Naive B cell (primary cell): ENCODE measurements around the gene NRN1L. TPM values are rescaled to one million over a fixed set of nuclear protein-coding genes. Genes with fewer than 3 reads are reported as not detected.

ENCODE experiments used
- ATAC-seq, 2 donors: fragments of 150-1000 bp; cut with Tn5 transposase; 2 replicates each; pipeline ENCODE4 v1.10.0; 2021; ENCODE audit warnings: low read depth in 2 of 2, mild to moderate bottlenecking in 2 of 2, moderate library complexity in 2 of 2
- DNase-seq: peaks from one replicate; pipeline ENCODE4 v3.0.0; 2022
- H3K27ac Mint-ChIP-seq, 6 donors: one replicate each; pipeline ENCODE4 v1.8.0; 2020 to 2022; ENCODE audit warnings: mild to moderate bottlenecking in 6 of 6, mixed read lengths in 6 of 6, moderate library complexity in 5 of 6, inconsistent platforms in 2 of 6
- H3K27me3 Mint-ChIP-seq, 3 donors: one replicate each; pipeline ENCODE4 v1.8.0; 2021 to 2022; ENCODE audit warnings: mixed read lengths in 3 of 3, mild to moderate bottlenecking in 1 of 3
- H3K36me3 Mint-ChIP-seq, 2 donors: one replicate each; pipeline ENCODE4 v1.8.0; 2020 to 2022; ENCODE audit warnings: mixed read lengths in 2 of 2, inconsistent platforms in 1 of 2, mild to moderate bottlenecking in 1 of 2
- H3K4me1 Mint-ChIP-seq, 3 donors: one replicate each; pipeline ENCODE4 v1.8.0; 2020 to 2022; ENCODE audit warnings: mixed read lengths in 3 of 3, inconsistent platforms in 1 of 3, mild to moderate bottlenecking in 1 of 3, moderate library complexity in 1 of 3
- H3K4me3 Mint-ChIP-seq, 8 donors: one replicate each; pipeline ENCODE4 v1.8.0; 2020 to 2022; ENCODE audit warnings: mild to moderate bottlenecking in 8 of 8, mixed read lengths in 8 of 8, moderate library complexity in 8 of 8, inconsistent platforms in 2 of 8
- H3K9me3 Mint-ChIP-seq, 7 donors: one replicate each; pipeline ENCODE4 v1.8.0; 2020 to 2022; ENCODE audit warnings: mixed read lengths in 7 of 7, mild to moderate bottlenecking in 5 of 7, inconsistent platforms in 2 of 7, moderate library complexity in 1 of 7
- polyA plus RNA-seq, 6 donors: library from polyadenylated mRNA; unstranded; fragments of 300-500 nt; fragmentation: Illumina TruSeq; gene quantifications; one replicate each; pipeline ENCODE4 v1.2.3, GENCODE V29; 2021; ENCODE audit warnings: low read depth in 6 of 6

NRN1L gene
- polyA plus RNA-seq, 6 donors from 2014 or later: 0.64 to 0.90 TPM; not detected in 4

- Mint-ChIP-seq H3K9me3 (no peaks in the 10 kb centered on the region), H3K27me3 (no peaks in the 10 kb centered on the region), H3K27ac (no peak overlapping the region), H3K36me3 (no peaks in the 10 kb centered on the region), H3K4me1 (peaks cover 9 to 17% (median 9%) of the 10 kb centered on the region in 3 donors), H3K4me3 (no peak overlapping the region)
- ATAC-seq (no peak), DNase-seq (no peak)
These were observed 19.4 kb upstream of the NRN1L start for GRCh38 chr16:67865318-67865717.

DNA sequence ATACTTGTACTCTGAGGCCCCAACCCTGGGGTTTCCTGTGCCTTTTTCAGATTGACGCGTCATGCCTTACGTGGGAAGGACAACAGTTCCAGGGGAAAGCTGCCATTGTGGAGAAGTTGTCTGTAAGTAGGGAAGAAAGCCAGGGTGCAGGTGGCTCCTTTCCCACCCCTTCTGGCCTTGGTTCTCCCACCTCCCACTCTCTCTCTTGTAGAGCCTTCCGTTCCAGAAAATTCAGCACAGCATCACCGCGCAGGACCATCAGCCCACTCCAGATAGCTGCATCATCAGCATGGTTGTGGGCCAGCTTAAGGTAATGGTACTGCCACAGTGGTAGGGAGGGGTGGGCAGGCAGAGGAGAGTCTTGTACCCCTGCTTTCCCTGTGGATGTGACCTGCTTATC lies 16.4 kb upstream of the NRN1L start:
- Mint-ChIP-seq H3K36me3 (no peaks in the 10 kb centered on the region), H3K4me3 (no peak overlapping the region), H3K4me1 (peaks cover 10 to 16% (median 11%) of the 10 kb centered on the region in 3 donors), H3K9me3 (no peaks in the 10 kb centered on the region), H3K27me3 (no peaks in the 10 kb centered on the region), H3K27ac (peak overlapping the region in 1 of 6 donors; percentile 27)
- DNase-seq (no peak), ATAC-seq (no peak)

DNA sequence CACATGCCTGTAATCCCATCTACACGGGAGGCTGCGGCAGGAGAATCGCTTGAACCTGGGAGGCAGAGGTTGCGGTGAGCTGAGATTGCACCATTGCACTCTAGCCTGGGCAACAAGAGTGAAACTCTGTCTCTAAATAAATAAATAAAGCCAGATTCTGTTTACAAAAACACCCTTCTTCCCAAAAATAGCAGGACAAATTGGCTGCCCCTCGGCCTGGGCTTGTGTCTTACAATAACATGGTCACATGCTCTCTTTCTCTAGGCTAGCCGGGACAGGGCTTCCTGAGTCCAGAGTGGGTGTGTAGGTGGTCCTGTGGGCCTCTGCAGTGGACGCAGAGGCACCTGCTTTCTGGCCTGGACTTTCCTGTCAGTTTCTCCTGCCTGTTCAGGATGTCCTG lies 15.0 kb upstream of the NRN1L start:
- H3K4me3 Mint-ChIP-seq: no peak overlapping the region
- DNase-seq: no peak
- peaks cover 19 to 27% (median 22%) of the 10 kb centered on the region in 3 donors for H3K4me1 Mint-ChIP-seq
- H3K9me3 Mint-ChIP-seq: no peaks in the 10 kb centered on the region
- H3K36me3 Mint-ChIP-seq: no peaks in the 10 kb centered on the region
- H3K27ac Mint-ChIP-seq: peak overlapping the region in 1 of 6 donors; percentile 72
- no peak for ATAC-seq
- H3K27me3 Mint-ChIP-seq: no peaks in the 10 kb centered on the region

DNA sequence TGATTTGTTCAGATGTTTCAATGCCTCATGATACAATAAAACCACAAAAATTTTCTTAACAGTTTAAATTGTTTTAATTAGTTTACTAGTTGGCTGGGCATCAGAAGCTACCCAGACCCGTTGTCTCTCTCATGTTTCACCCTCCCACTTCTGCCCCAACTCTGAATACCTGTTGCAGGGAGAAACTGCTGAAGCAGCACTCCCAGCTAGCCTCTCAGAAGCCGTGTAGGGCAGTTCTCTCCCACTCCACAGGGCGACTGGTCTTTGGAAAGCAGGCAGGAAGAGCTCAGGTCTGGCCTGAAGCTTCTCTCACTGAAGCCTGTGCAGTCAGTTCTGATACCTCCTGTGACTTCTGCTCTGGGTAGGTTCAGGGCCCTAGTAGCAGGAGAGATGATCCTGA lies 13.4 kb upstream of the NRN1L start:
- H3K27me3 Mint-ChIP-seq: no peaks in the 10 kb centered on the region
- ATAC-seq: no peak
- peak overlapping the region in 2 of 6 donors; percentile 43 to 54 for H3K27ac Mint-ChIP-seq
- no peaks in the 10 kb centered on the region for H3K36me3 Mint-ChIP-seq
- H3K4me3 Mint-ChIP-seq: peak overlapping the region in 5 of 8 donors; percentile 62 to 91 (median 89)
- no peaks in the 10 kb centered on the region for H3K9me3 Mint-ChIP-seq
- DNase-seq: no peak
- peaks cover 31 to 38% (median 37%) of the 10 kb centered on the region in 3 donors for H3K4me1 Mint-ChIP-seq

GRCh38 chr16:67872131-67872630 lies 12.5 kb upstream of the NRN1L start:
- peak overlapping the region; percentile 89 to 95 (median 91) for H3K4me3 Mint-ChIP-seq
- H3K27ac Mint-ChIP-seq: peak overlapping the region; percentile 81 to 90 (median 88)
- peaks cover 31 to 38% (median 38%) of the 10 kb centered on the region in 3 donors for H3K4me1 Mint-ChIP-seq
- H3K27me3 Mint-ChIP-seq: no peaks in the 10 kb centered on the region
- peaks cover 0 to 4% of the 10 kb centered on the region in 2 donors for H3K36me3 Mint-ChIP-seq
- no peaks in the 10 kb centered on the region for H3K9me3 Mint-ChIP-seq
- ATAC-seq (no peak), DNase-seq (no peak)

DNA sequence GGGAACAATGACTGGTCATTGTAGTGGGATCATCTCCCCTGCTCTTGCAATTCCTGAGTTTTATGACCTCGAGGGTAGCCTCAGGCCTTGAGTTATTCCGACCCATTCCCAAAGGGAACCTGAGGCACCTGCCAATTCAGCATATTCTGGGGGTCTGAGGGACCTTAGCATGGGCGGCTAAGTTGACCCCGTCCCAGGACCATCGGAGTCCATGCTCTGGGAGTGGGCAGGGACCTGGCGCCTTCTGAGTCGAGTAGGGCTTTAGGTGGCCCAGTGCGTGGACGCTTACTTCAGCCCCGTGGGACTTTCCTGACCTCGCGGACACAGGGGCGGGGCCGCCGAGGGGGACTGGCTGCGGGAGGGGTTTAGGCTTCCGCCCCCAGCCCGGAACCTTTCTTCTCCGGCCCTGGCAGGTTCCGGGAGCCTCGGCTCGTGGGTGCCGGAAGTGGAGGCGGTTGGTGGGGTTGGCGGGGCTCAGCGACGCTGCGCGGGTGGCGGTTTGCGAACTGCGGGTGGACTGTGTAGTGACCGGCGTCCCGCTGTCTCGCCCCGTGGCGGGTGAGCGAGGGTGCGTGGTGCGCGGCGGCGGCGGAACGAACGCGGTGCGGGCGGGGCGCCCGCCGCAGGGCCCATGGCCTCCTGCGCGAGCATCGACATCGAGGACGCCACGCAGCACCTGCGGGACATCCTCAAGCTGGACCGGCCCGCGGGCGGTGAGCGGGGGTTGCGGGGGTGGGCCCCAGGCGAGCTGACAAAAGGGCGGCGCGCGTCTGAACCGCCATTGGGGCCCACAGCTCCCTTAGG lies 11.9 kb upstream of the NRN1L start, which contains the start of gene EDC4:
EDC4 (plus strand) TSS at position 422 of the 804 bp plus-strand sequence; CDS start at position 632, 210 bp downstream.
- Mint-ChIP-seq H3K27ac (peak within 1 kb of the TSS; percentile 84 to 90 (median 88)), H3K27me3 (no peaks in the 10 kb centered on the region), H3K9me3 (no peaks in the 10 kb centered on the region), H3K4me1 (peaks cover 31 to 38% (median 38%) of the 10 kb centered on the region in 3 donors), H3K36me3 (peaks cover 0 to 4% of the 10 kb centered on the region in 2 donors), H3K4me3 (peak within 1 kb of the TSS; percentile 89 to 95 (median 91))
- DNase-seq (peak; percentile 81), ATAC-seq (peak; percentile 95 to 98)

DNA sequence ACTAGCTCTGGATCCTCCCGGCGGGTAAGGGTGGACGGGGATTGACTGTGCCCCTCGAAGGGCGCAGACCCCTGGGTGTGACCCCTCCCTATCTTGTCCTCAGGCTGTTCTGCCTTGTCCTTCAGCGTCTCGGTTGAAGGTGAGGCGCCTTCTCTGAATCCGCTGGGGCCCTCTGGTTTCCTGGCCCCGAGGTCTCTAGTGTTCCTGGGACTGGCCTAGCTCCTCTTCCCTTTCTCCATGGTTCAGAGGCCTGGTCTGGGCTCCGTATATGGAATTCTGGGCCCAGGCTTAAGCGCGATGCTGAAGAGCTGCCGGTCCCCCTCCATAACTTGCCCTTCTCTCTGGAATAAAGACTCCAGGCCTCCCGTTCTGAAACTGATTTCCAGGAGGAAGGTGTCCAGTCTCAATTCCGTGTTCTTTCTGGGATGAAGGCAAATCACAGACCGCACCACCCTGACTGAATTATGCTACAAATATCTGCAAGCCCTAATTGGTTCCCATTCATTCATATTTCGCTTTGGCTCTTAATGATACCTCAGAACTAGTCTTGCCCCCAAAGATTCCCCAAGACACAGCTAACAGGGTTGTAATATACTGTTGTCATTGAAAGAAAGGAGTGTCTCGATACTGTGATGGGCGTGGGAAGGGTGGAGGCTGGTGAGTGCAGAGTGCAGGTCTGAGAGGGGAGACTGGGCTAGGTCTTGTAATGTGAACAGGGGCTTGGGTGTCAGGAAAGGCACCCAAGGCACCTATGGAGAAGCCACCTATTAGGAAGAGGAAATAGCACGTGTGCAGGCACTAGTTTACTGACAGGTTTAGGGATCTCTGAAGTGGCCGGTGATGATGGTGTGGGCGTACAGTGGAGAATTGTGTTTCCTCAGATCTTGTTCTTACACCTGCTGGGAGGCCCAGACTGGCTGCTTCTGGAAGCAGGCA lies 11.0 kb upstream of the NRN1L start:
- peaks cover 0 to 4% of the 10 kb centered on the region in 2 donors for H3K36me3 Mint-ChIP-seq
- peak in 1 of 2 donors; percentile 1 for ATAC-seq

GRCh38 chr16:67874372-67874771 lies 10.3 kb upstream of the NRN1L start:
- ATAC-seq: no peak
- Mint-ChIP-seq H3K4me1 (peaks cover 31 to 38% (median 38%) of the 10 kb centered on the region in 3 donors), H3K27ac (peak overlapping the region in 5 of 6 donors; percentile 33 to 88 (median 84)), H3K4me3 (peak overlapping the region; percentile 89 to 95 (median 91)), H3K36me3 (peaks cover 0 to 4% of the 10 kb centered on the region in 2 donors), H3K9me3 (no peaks in the 10 kb centered on the region), H3K27me3 (no peaks in the 10 kb centered on the region)
- DNase-seq: no peak

More for the DNA sequence above, 11.0 kb upstream of the NRN1L start:
- Mint-ChIP-seq H3K4me3 (peak overlapping the region; percentile 89 to 95 (median 91)), H3K27ac (peak overlapping the region; percentile 33 to 88 (median 82)), H3K27me3 (no peaks in the 10 kb centered on the region), H3K4me1 (peaks cover 31 to 38% (median 38%) of the 10 kb centered on the region in 3 donors), H3K9me3 (no peaks in the 10 kb centered on the region)
- no peak for DNase-seq

DNA sequence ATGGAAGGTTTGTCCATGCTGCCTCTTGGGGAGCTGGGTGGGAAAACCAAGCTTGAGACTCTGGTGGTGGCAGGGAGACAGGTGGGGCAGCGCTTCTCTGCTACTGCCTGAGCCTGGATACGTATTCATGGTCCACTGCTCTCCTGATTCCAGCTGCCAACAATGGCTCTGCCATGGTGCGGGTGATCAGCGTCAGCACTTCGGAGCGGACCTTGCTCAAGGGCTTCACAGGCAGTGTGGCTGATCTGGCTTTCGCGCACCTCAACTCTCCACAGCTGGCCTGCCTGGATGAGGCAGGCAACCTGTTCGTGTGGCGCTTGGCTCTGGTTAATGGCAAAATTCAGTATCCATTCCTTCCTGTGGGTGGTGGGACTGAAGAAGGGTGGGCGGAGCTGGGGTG lies 7.6 kb upstream of the NRN1L start:
- H3K9me3 Mint-ChIP-seq: no peaks in the 10 kb centered on the region
- peaks cover 0 to 4% of the 10 kb centered on the region in 2 donors for H3K36me3 Mint-ChIP-seq
- H3K27ac Mint-ChIP-seq: no peak overlapping the region
- H3K4me1 Mint-ChIP-seq: peaks cover 30 to 38% (median 37%) of the 10 kb centered on the region in 3 donors
- ATAC-seq (no peak), DNase-seq (no peak)
- H3K4me3 Mint-ChIP-seq: peak overlapping the region in 1 of 8 donors; percentile 57
- H3K27me3 Mint-ChIP-seq: no peaks in the 10 kb centered on the region

- DNase-seq (no peak), ATAC-seq (no peak)
- Mint-ChIP-seq H3K9me3 (no peaks in the 10 kb centered on the region), H3K4me3 (peak overlapping the region in 1 of 8 donors; percentile 30), H3K4me1 (peaks cover 27 to 31% (median 28%) of the 10 kb centered on the region in 3 donors), H3K27ac (peak overlapping the region in 2 of 6 donors; percentile 27 to 47), H3K36me3 (peaks cover 4% of the 10 kb centered on the region in 2 donors), H3K27me3 (no peaks in the 10 kb centered on the region)
These were observed 6.5 kb upstream of the NRN1L start for GRCh38 chr16:67878232-67878631.

DNA sequence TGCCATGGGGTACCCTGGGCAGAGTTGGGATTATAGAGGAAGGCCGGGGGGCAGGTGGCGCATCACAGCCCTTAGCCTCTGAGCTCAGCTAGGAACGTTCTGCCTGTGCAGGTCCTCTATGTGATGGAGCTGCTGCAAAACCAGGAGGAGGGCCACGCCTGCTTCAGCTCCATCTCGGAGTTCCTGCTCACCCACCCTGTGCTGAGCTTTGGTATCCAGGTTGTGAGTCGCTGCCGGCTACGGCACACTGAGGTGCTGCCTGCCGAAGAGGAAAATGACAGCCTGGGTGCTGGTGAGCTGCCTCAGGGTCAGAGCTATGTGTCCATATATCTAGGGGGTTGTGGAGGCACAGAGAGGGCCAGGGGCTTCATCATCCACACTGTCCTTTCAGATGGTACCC lies 5.8 kb upstream of the NRN1L start:
- peaks cover 4 to 10% of the 10 kb centered on the region in 2 donors for H3K36me3 Mint-ChIP-seq
- ATAC-seq (no peak), DNase-seq (no peak)
- no peaks in the 10 kb centered on the region for H3K9me3 Mint-ChIP-seq
- H3K27ac Mint-ChIP-seq: no peak overlapping the region
- peaks cover 26 to 30% (median 28%) of the 10 kb centered on the region in 3 donors for H3K4me1 Mint-ChIP-seq
- H3K27me3 Mint-ChIP-seq: no peaks in the 10 kb centered on the region
- peak overlapping the region in 1 of 8 donors; percentile 44 for H3K4me3 Mint-ChIP-seq

DNA sequence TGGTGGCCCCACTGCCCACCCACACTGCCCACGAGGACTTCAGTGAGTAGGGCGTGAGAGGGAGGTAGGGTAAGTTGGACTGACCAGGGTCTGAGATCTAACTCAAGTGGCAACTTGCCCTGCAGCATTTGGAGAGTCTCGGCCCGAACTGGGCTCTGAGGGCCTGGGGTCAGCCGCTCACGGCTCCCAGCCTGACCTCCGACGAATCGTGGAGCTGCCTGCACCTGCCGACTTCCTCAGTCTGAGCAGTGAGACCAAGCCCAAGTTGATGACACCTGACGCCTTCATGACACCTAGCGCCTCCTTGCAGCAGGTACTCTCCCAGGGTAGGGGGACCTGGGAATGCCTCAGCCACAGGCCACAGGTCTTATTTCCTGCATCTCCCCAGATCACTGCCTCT lies 5.2 kb upstream of the NRN1L start:
- DNase-seq (no peak), ATAC-seq (no peak)
- peak overlapping the region in 1 of 6 donors; percentile 17 for H3K27ac Mint-ChIP-seq
- peak overlapping the region in 1 of 8 donors; percentile 63 for H3K4me3 Mint-ChIP-seq
- peaks cover 4 to 11% of the 10 kb centered on the region in 2 donors for H3K36me3 Mint-ChIP-seq
- peaks cover 19 to 25% (median 22%) of the 10 kb centered on the region in 3 donors for H3K4me1 Mint-ChIP-seq
- no peaks in the 10 kb centered on the region for H3K9me3 Mint-ChIP-seq
- H3K27me3 Mint-ChIP-seq: no peaks in the 10 kb centered on the region

DNA sequence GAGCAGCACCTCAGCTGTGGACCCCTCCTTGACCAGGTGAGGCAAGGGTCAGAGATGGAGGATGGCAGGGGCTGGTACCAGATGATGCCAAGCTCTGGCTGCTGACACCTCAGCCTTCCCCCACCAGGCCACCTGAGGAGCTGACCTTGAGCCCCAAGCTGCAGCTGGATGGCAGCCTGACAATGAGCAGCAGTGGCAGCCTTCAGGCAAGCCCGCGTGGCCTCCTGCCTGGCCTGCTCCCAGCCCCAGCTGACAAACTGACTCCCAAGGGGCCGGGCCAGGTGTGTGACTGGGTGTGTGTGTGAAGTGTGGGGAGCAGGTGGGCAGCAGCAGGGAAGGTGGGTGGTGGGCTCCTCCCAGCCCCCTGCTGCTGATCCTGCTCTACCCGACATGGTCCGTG lies 4.7 kb upstream of the NRN1L start:
- Mint-ChIP-seq H3K9me3 (no peaks in the 10 kb centered on the region), H3K27ac (peak overlapping the region in 1 of 6 donors; percentile 28), H3K4me3 (no peak overlapping the region), H3K27me3 (no peaks in the 10 kb centered on the region), H3K4me1 (peaks cover 15 to 20% (median 19%) of the 10 kb centered on the region in 3 donors), H3K36me3 (peaks cover 4 to 11% of the 10 kb centered on the region in 2 donors)
- no peak for ATAC-seq
- no peak for DNase-seq
